H1 (cell line): ENCODE data around the gene EPN2. TPM values are rescaled to one million over a fixed set of nuclear protein-coding genes. Genes with fewer than 3 reads are reported as not detected.

Source experiments
- ATF3 ChIP-seq: IDR thresholded peaks from 2 replicates; pipeline ENCODE4 v1.6.1; 2011; ENCODE audit warnings: low read depth, mild to moderate bottlenecking, low read length; ENCODE audit not compliant: insufficient read depth
- TBP ChIP-seq: IDR thresholded peaks from 2 replicates; pipeline ENCODE4 v1.6.1; 2011; ENCODE audit warnings: low read depth, low read length, improper control_type of control experiment
- polyA plus RNA-seq, 7 experiments: library from polyadenylated mRNA; depleted of rRNA in 3 of 7; stranded (reverse) in 5 of 7; unstranded in 2 of 7; fragments of >200 nt in 5 of 7; fragments of 200-250 nt in 2 of 7; gene quantifications; 1 replicate in 5 of 7; 2 replicates in 1 of 7; 4 replicates in 1 of 7; pipeline versions ENCODE4 v1.2.1 to v1.2.3, GENCODE V29; 2011 to 2013; ENCODE audit warnings: missing spikeins in 2 of 7, mixed read lengths in 2 of 7
- total RNA-seq: library from RNA; stranded (reverse); fragmentation: NEBNext Ultra II Directional; extraction: Animal tissue kit (Norgen Biotek cat#: 25700); gene quantifications from 2 replicates; pipeline ENCODE4 v1.2.1, GENCODE V29; 2021

Gene EPN2
- total and polyA plus RNA-seq, 2 of the 8 experiments (the other 6 are each of a cell fraction or from before 2014, with no cell fraction given): 28.7 to 55.8 TPM

DNA sequence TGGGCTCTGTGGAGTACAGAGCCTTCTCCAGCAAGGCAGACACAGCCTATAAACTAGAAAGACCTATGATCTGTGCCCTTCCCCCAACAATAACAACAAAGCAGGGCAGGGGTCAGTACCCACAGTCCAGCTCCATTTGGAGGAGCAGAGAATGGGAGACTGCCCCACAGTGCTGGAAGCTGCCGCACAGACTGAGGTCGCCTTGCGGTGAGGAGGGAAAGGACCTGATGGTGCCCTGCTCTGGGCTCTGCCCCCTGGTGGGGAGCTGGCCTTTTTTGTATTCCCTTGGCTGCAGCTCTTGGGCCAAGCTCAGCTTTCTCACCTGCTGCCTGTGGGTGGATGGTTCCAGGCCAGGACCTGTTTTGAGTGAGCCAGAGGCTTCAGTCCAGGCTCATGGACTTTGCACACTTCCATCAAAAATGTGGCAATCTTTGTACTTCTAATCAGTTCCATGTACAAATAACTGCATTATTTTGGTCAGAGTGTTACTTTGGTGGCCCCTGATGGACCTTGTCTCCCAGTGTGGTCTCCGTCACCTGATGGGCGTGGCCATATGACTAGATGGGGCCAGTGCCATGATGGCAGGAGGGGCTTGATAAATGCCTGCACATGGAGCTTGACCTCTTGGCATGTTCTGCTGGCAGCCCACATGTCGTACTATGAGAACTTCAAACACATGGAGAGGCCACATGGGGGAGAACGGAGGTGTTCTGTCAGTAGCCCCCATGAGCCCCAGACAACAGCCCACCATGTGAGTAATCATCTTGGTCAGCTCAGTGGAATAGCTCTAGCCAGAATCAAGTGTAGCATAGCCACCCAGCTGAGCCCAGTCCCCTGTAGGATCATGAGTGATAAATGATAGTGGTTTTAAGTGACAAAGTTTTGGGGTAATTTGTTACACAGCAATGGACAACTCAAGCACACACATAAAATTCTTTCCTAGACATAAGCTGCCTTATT is 101.1 kb downstream of the EPN2 start (continued):
- TF ChIP-seq ATF3 (no peak), TBP (no peak)
